Skeletal muscle tissue (tissue), 4 donors: ENCODE data around the gene LY6G5B. TPM values are rescaled to one million over a fixed set of nuclear protein-coding genes. Genes with fewer than 3 reads are reported as not detected.
A peak's percentile ranks its signal among the peaks of the same experiment; 100 is the strongest.

Source experiments
- H3K27ac ChIP-seq: one replicate; pipeline ENCODE4 v1.7.0; 2013; ENCODE audit warnings: mild to moderate bottlenecking, low read depth, low read length, inconsistent platforms
- H3K27me3 ChIP-seq, 3 donors: one replicate each; pipeline ENCODE4 v1.7.0; 2013; ENCODE audit warnings: low read length in 3 of 3; ENCODE audit not compliant: control insufficient read depth in 3 of 3, insufficient read depth in 3 of 3
- H3K36me3 ChIP-seq, 3 donors: one replicate each; pipeline ENCODE4 v1.7.0; 2013; ENCODE audit warnings: low read length in 3 of 3; ENCODE audit not compliant: control insufficient read depth in 3 of 3, insufficient read depth in 3 of 3
- H3K4me1 ChIP-seq, 3 donors: one replicate each; pipeline ENCODE4 v1.7.0; 2013; ENCODE audit warnings: low read length in 3 of 3, mild to moderate bottlenecking in 3 of 3; ENCODE audit not compliant: control insufficient read depth in 3 of 3, insufficient read depth in 3 of 3
- H3K4me3 ChIP-seq, 3 donors: one replicate each; pipeline ENCODE4 v1.7.0; 2013; ENCODE audit warnings: low read length in 3 of 3
- H3K9ac ChIP-seq, 3 donors: one replicate each; pipeline ENCODE4 v1.7.0; 2013; ENCODE audit warnings: low read length in 3 of 3, mild to moderate bottlenecking in 3 of 3, moderate library complexity in 2 of 3, low read depth in 1 of 3
- H3K9me3 ChIP-seq, 3 donors: one replicate each; pipeline ENCODE4 v1.7.0; 2013; ENCODE audit warnings: low read length in 3 of 3; ENCODE audit not compliant: control insufficient read depth in 3 of 3
- total RNA-seq: library from RNA; depleted of rRNA; stranded (reverse); fragments of >200 nt; gene quantifications from one replicate; pipeline ENCODE4 v1.2.3, GENCODE V29; 2014
- donor health status: Osteomylitis.

Gene LY6G5B
- total RNA-seq, 1 donor from 2014 or later = 2.6 TPM

DNA sequence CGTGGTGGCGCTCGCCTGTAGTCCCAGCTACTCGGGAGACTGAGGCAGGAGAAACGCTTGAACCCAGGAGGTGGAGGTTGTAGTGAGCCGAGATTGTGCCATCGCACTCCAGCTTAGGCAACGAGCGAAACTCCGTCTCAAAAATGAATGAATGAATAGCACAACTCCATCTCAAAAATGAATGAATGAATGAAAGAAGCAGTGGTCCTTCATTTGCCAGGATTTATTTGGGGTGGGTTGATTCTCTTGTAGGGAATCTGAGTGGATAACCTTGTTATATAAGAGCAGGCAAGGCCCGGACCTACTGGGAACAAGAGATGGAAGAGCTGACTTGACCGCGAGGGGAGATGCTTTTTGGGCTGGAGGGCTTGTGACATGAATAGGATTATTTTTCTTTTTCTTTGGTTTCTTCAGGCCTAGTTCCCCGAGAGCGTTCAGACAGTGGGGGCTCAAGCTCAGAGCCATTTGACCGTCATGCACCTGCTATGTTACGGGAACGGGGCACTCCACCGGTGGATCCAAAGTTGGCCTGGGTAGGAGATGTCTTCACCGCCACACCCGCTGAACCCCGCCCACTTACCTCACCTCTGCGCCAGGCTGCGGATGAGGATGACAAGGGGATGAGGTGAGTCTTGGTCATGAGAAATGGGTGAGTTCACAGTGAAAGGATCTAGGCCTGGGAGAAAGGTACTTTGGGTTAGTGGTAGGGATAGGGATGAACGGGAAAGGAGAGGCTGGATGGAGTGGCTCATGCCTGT lies 39.4 kb upstream of the LY6G5B start:
- Histone ChIP-seq H3K27me3 (no peaks in the 10 kb centered on the region), H3K9me3 (no peaks in the 10 kb centered on the region), H3K4me3 (no peak overlapping the region), H3K27ac (no peak overlapping the region), H3K9ac (no peak overlapping the region), H3K36me3 (peaks cover 83 to 92% (median 88%) of the 10 kb centered on the region in 3 donors), H3K4me1 (no peaks in the 10 kb centered on the region)

DNA sequence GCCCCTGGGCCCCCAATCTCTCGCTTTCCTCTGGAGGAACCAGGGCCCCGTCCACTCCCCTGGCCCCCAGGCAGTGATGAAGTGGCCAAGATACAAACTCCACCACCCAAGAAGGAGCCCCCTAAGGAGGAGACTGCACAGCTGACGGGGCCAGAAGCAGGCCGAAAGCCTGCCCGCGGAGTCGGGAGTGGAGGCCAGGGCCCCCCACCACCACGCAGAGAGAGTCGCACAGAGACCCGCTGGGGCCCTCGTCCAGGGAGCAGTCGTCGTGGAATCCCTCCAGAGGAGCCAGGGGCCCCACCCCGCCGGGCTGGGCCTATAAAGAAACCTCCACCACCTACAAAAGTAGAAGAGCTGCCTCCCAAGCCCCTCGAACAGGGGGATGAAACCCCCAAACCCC lies 38.6 kb upstream of the LY6G5B start:
- Histone ChIP-seq H3K4me3 (no peak overlapping the region), H3K4me1 (no peaks in the 10 kb centered on the region), H3K9ac (no peak overlapping the region), H3K27ac (no peak overlapping the region), H3K9me3 (no peaks in the 10 kb centered on the region), H3K36me3 (peaks cover 83 to 92% (median 88%) of the 10 kb centered on the region in 3 donors), H3K27me3 (no peaks in the 10 kb centered on the region)

DNA sequence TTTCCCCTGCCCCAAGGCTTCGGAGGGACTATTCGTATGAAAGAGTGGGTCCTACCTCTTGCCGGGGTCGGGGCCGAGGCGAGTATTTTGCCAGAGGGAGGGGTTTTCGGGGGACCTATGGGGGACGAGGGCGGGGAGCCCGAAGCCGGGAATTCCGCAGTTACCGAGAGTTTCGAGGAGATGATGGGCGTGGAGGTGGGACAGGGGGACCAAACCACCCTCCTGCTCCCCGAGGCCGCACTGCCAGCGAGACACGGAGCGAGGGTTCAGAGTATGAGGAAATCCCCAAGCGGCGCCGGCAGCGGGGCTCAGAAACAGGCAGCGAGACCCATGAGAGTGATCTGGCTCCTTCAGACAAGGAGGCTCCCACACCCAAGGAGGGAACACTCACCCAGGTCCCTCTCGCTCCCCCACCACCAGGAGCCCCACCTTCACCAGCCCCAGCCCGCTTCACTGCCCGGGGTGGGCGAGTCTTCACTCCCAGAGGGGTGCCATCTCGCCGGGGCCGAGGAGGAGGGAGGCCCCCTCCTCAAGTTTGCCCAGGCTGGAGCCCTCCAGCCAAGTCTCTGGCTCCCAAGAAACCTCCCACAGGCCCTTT lies 38.0 kb upstream of the LY6G5B start:
- H3K36me3 ChIP-seq = peaks cover 84 to 92% (median 88%) of the 10 kb centered on the region in 3 donors

DNA sequence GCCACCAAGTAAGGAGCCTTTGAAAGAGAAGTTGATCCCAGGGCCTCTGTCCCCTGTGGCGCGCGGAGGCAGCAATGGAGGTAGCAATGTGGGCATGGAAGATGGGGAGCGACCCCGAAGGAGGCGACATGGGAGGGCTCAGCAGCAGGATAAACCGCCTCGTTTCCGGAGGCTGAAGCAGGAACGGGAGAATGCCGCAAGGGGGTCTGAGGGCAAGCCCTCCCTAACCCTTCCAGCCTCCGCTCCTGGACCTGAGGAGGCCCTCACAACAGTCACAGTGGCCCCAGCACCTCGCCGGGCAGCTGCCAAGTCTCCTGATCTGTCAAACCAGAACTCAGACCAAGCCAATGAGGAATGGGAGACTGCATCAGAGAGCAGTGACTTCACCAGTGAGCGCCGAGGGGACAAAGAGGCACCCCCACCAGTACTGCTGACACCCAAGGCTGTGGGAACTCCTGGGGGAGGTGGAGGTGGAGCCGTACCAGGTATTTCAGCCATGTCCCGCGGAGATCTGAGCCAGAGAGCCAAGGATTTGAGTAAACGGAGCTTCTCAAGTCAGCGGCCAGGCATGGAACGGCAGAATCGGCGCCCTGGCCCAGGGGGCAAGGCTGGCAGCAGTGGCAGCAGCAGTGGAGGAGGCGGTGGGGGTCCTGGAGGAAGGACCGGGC lies 37.4 kb upstream of the LY6G5B start:
- no peaks in the 10 kb centered on the region for H3K9me3 ChIP-seq
- peak overlapping the region in 1 of 3 donors; percentile 8 for H3K9ac ChIP-seq
- peaks cover 84 to 92% (median 88%) of the 10 kb centered on the region in 3 donors for H3K36me3 ChIP-seq

More for the DNA sequence above, 38.0 kb upstream of the LY6G5B start:
- no peaks in the 10 kb centered on the region for H3K27me3 ChIP-seq
- no peak overlapping the region for H3K27ac ChIP-seq
- H3K4me1 ChIP-seq = no peaks in the 10 kb centered on the region
- H3K9me3 ChIP-seq = no peaks in the 10 kb centered on the region
- no peak overlapping the region for H3K9ac ChIP-seq
- H3K4me3 ChIP-seq = no peak overlapping the region

DNA sequence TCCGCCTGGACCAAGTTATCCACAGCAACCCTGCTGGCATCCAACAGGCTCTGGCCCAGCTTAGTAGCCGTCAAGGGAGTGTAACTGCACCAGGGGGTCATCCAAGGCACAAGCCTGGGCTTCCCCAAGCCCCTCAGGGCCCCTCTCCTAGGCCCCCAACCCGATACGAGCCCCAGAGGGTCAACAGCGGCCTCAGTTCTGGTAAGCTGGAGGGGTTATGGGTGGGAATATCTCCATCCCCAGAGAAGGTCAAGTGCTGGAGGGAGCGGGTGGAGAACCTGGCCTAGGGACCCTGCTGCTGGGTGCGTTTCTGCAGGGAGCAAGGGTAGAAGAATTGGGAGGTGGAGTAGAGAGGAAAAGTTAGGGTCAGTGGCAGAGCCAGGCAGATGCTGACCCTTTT lies 36.3 kb upstream of the LY6G5B start:
- Histone ChIP-seq H3K4me3 (no peak overlapping the region), H3K27ac (peak overlapping the region; percentile 19), H3K9me3 (no peaks in the 10 kb centered on the region), H3K4me1 (peaks cover 0 to 6% (median 4%) of the 10 kb centered on the region in 3 donors), H3K36me3 (peaks cover 79 to 88% (median 80%) of the 10 kb centered on the region in 3 donors), H3K9ac (no peak overlapping the region), H3K27me3 (no peaks in the 10 kb centered on the region)

More for the DNA sequence above, 37.4 kb upstream of the LY6G5B start:
- no peak overlapping the region for H3K27ac ChIP-seq
- no peaks in the 10 kb centered on the region for H3K27me3 ChIP-seq
- H3K4me1 ChIP-seq = no peaks in the 10 kb centered on the region
- H3K4me3 ChIP-seq = no peak overlapping the region

DNA sequence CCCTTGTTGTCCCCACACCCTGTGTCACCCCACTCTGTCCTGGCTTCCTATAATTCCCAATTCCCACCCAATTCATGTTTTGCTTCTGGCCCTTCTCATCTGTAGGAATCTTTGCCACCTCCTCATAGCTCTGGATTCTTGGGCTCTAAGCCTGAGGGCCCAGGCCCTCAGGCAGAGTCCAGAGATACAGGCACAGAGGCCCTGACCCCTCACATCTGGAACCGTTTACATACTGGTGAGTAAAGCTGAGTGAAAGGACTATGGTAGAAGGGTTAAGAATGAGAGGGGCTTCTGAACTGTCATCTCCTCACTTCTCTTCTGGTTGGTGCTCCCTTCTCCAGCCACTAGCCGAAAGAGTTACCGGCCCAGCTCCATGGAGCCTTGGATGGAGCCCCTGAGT lies 35.6 kb upstream of the LY6G5B start:
- H3K9me3 ChIP-seq = no peaks in the 10 kb centered on the region
- H3K36me3 ChIP-seq = peaks cover 76 to 84% (median 80%) of the 10 kb centered on the region in 3 donors
- no peak overlapping the region for H3K9ac ChIP-seq
- no peak overlapping the region for H3K4me3 ChIP-seq
- peaks cover 0 to 6% (median 4%) of the 10 kb centered on the region in 3 donors for H3K4me1 ChIP-seq
- no peak overlapping the region for H3K27ac ChIP-seq
- no peaks in the 10 kb centered on the region for H3K27me3 ChIP-seq

DNA sequence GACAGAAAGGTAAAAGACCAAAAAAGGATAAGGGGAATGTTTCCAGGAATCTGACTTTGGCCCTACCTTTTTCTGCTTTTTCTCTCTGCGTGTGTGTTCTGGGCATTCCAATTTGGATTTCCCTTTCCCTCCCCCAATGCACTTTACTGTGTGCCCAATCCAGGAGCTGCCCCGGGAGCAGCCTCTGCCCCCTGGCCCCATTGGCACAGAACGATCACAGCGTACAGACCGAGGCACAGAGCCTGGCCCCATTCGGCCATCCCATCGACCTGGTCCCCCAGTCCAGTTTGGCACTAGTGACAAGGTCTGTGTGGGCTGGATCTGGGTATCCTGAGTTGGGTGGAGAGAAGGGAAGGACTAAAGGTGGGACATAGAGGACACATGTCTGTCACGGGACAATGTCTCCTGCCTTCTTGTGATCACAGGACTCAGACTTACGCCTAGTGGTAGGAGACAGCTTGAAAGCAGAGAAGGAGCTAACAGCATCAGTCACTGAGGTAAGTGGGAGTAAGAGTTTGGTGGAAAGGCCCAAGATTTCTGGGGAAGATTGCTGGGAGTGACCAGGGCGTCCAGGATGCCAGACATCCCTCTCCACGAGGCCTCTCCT lies 34.7 kb upstream of the LY6G5B start:
- Histone ChIP-seq H3K4me3 (no peak overlapping the region), H3K36me3 (peaks cover 76 to 85% (median 80%) of the 10 kb centered on the region in 3 donors), H3K27ac (no peak overlapping the region), H3K9me3 (no peaks in the 10 kb centered on the region), H3K9ac (no peak overlapping the region), H3K4me1 (peaks cover 0 to 6% (median 4%) of the 10 kb centered on the region in 3 donors), H3K27me3 (no peaks in the 10 kb centered on the region)

DNA sequence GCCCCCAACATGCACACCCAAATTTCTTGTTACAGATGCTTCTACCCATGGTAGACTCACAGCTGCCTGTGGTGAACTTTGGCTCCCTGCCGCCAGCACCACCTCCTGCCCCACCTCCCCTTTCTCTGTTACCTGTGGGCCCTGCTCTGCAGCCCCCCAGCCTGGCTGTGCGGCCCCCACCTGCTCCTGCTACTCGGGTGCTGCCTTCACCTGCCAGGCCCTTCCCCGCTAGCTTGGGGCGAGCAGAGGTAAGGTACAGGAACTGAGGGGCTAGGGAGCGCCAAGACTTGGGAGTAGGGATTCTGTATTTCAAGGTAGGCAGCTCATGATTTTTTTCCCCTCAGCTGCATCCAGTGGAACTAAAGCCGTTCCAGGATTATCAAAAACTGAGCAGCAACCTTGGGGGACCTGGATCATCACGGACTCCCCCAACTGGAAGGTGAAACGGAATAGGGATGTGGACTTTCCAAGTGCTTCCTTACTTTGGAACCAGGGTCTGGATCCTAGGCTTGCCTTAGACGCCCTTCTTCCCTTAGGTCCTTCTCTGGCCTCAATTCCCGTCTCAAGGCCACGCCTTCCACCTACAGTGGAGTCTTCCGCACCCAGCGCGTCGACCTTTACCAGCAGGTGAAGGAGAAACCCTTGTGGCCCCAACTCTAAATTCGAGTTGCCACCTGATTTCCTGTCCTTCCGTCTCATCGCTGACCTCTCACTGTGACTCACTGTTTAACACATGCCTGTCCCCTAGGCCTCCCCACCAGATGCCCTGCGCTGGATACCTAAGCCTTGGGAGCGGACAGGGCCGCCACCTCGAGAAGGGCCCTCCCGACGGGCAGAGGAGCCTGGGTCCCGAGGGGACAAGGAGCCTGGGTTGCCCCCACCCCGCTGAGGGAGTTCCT lies 32.8 kb upstream of the LY6G5B start:
- peaks cover 81 to 88% (median 86%) of the 10 kb centered on the region in 3 donors for H3K36me3 ChIP-seq

DNA sequence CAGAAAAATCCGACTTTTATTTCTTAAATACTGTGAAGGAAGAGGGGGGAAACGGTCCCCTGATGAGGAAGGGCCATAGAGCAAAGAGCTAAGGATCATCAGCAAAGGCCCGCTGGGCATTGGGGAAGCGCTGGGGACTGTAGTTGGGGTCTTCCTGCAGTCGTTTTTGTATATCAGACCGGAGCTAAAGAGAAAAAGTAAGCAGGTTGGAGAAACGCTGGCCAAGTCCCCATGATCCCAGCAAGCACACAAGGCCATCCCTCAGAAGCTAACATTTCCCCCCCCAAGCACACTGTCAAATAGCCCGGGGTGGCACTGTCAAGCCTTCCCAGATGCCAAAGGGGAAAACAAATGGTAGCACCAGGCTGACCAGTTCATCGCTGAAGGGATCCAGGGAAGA lies 30.7 kb upstream of the LY6G5B start:
- peaks cover 81 to 90% (median 88%) of the 10 kb centered on the region in 3 donors for H3K36me3 ChIP-seq
- no peaks in the 10 kb centered on the region for H3K9me3 ChIP-seq
- H3K27me3 ChIP-seq = no peaks in the 10 kb centered on the region
- H3K4me1 ChIP-seq = peaks cover 0 to 6% (median 4%) of the 10 kb centered on the region in 3 donors
- peak overlapping the region; percentile 25 for H3K27ac ChIP-seq
- no peak overlapping the region for H3K9ac ChIP-seq
- H3K4me3 ChIP-seq = no peak overlapping the region

More for the DNA sequence above, 32.8 kb upstream of the LY6G5B start:
- H3K9ac ChIP-seq = peak overlapping the region in 1 of 3 donors; percentile 9
- no peaks in the 10 kb centered on the region for H3K27me3 ChIP-seq
- H3K9me3 ChIP-seq = no peaks in the 10 kb centered on the region
- no peak overlapping the region for H3K27ac ChIP-seq
- no peak overlapping the region for H3K4me3 ChIP-seq
- peaks cover 0 to 6% (median 4%) of the 10 kb centered on the region in 3 donors for H3K4me1 ChIP-seq
